Activated naive CD4-positive, alpha-beta T cell treated with anti-CD3 and anti-CD28 coated beads, Interleukin-2, amount 10 ng/mL, durations not matched to agents 7 days and 5 days (primary cell): ENCODE data around the gene RBM28.

Experiments
- CTCF ChIA-PET: fragments of 350-600 bp; sonication (Branson Sonifier 250); formaldehyde crosslinking; loops from one replicate; lab custom pipeline; 2021; ENCODE audit warnings: antibody characterized with exemption; lab: Charles Lee
- DNase-seq: peaks from one replicate; pipeline ENCODE4 v3.0.0-alpha.2; 2020
- H3K27ac Mint-ChIP-seq: one replicate; pipeline ENCODE4 v1.8.0; 2021; ENCODE audit warnings: mild to moderate bottlenecking, moderate library complexity, mixed read lengths
- H3K27me3 Mint-ChIP-seq: one replicate; pipeline ENCODE4 v1.8.0; 2021; ENCODE audit warnings: mild to moderate bottlenecking, mixed read lengths
- H3K36me3 Mint-ChIP-seq: one replicate; pipeline ENCODE4 v1.8.0; 2021; ENCODE audit warnings: mixed read lengths
- H3K4me1 Mint-ChIP-seq: one replicate; pipeline ENCODE4 v1.8.0; 2021; ENCODE audit warnings: mixed read lengths
- H3K4me3 Mint-ChIP-seq: one replicate; pipeline ENCODE4 v1.8.0; 2021; ENCODE audit warnings: mild to moderate bottlenecking, moderate library complexity, mixed read lengths
- H3K9me3 Mint-ChIP-seq: one replicate; pipeline ENCODE4 v1.8.0; 2021; ENCODE audit warnings: mixed read lengths

RBM28 gene

GRCh38 chr7:128383776-128384175 is 40.1 kb upstream of the RBM28 start:
- no peak overlapping the region for H3K4me3 Mint-ChIP-seq
- H3K27me3 Mint-ChIP-seq, result peaks cover 40% of the 10 kb centered on the region
- CTCF ChIA-PET, result interaction anchor here (0.8 to 3.8 kb wide), 6 partner anchors 8 to 48 kb away, joined by 3 to 25 read pairs (median 6); no protein-coding TSS in a partner anchor
- no peak for DNase-seq
- no peaks in the 10 kb centered on the region for H3K4me1 Mint-ChIP-seq
- no peaks in the 10 kb centered on the region for H3K9me3 Mint-ChIP-seq
- no peaks in the 10 kb centered on the region for H3K36me3 Mint-ChIP-seq
- no peak overlapping the region for H3K27ac Mint-ChIP-seq

DNA sequence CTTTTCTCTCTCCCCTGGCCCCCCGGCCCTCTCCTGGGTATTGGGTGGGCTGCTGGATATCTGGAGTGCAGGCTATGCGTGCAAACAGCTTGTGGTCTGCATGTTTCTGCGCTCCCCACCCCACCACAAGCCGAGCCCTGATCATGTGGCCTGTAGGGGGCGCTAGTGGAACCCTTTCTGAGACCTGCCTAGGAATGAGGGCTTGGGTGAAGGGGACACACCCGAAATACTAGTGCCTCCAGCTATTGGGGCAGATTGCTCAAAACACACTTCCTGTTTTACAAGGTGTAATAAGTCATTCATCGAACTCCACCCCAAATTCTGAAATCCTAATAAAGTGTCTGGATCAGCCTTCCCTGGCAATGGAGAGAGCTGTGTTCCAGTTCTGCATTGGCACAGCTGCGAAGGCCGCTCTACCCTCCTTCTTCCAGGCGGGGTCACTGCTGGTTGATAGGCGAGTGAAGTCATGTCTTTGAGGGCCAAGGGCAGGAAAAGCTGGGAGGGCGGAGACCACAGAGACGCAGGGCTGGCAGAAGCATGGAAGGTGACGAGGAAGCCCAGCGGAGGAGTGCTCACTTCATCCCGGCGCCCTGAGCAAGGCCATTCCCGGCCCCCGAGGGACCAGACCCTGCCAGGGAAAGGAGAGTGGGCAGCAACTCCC is 37.6 kb upstream of the RBM28 start:
- Mint-ChIP-seq H3K27me3 (peaks cover 22% of the 10 kb centered on the region), H3K27ac (no peak overlapping the region), H3K9me3 (no peaks in the 10 kb centered on the region), H3K4me1 (no peaks in the 10 kb centered on the region), H3K36me3 (no peaks in the 10 kb centered on the region), H3K4me3 (no peak overlapping the region)
- CTCF ChIA-PET, result interaction anchor here (0.8 to 7.1 kb wide), 16 partner anchors 8 to 383 kb away, joined by 3 to 48 read pairs (median 4); partner anchors contain the start of gene RBM28
- peak; percentile 54 for DNase-seq

GRCh38 chr7:128380483-128381106 is 36.9 kb upstream of the RBM28 start:
- Mint-ChIP-seq H3K27me3 (peaks cover 22% of the 10 kb centered on the region), H3K36me3 (no peaks in the 10 kb centered on the region), H3K4me3 (no peak overlapping the region), H3K27ac (no peak overlapping the region), H3K9me3 (no peaks in the 10 kb centered on the region), H3K4me1 (no peaks in the 10 kb centered on the region)
- CTCF ChIA-PET, result interaction anchor here (0.6 to 7.1 kb wide), 14 partner anchors 8 to 382 kb away, joined by 3 to 48 read pairs (median 4); no protein-coding TSS in a partner anchor
- no peak for DNase-seq

DNA sequence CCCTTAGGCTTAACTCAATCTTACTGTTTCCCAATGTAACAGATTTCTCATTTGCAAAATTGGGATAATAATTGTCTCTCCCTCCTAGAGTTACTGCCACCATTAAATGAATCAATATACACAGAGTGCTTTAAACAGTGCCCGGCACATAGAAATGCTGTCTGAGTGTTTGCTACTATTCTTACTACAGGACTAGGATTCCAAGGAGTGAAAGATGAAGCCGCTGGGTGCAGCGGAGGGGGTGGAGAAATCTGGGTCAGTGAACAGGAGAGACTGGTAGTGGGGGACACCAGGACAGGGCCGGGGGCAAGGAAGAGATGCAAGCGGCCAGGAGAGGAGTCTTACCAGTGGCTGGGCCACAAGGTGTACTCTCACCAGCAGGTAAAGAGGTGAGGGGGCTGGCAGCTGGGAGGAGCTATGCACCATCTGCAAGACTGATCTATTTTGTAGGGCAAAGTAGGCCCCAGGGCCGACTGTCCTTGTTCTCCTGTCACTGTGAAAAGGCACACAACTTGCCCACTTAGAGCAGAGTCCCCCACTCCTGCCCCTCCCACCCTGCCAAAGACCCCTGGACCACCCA is 36.3 kb upstream of the RBM28 start:
- no peaks in the 10 kb centered on the region for H3K36me3 Mint-ChIP-seq
- H3K27me3 Mint-ChIP-seq, result peaks cover 22% of the 10 kb centered on the region
- CTCF ChIA-PET, result interaction anchor here (0.6 to 7.1 kb wide), 8 partner anchors 7 to 86 kb away, joined by 3 to 48 read pairs (median 5); no protein-coding TSS in a partner anchor
- H3K4me1 Mint-ChIP-seq, result no peaks in the 10 kb centered on the region
- H3K27ac Mint-ChIP-seq, result no peak overlapping the region
- H3K4me3 Mint-ChIP-seq, result no peak overlapping the region
- H3K9me3 Mint-ChIP-seq, result no peaks in the 10 kb centered on the region
- no peak for DNase-seq

DNA sequence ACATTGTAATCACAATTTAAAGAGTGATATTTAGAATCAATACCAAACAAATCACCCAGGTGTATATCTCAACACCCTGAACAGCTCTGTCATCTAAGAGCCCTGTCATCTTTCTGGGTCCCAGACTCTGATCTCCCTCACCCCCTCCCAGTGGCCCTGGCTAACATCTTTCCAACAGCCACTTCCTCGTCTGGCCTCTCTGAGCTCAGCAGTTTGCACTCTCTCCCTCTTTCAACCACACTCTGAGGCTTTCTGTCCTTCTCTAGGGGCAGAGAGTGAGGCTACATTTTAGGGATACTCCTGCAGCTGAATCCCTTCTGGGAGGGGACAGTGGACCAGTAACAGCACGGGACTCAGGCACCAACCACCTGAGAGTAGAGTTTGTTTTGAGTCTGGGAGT is 34.9 kb upstream of the RBM28 start:
- Mint-ChIP-seq H3K36me3 (no peaks in the 10 kb centered on the region), H3K27ac (no peak overlapping the region), H3K27me3 (peaks cover 23% of the 10 kb centered on the region), H3K4me1 (no peaks in the 10 kb centered on the region), H3K9me3 (no peaks in the 10 kb centered on the region), H3K4me3 (no peak overlapping the region)
- CTCF ChIA-PET, result interaction anchor here (0.9 to 7.1 kb wide), 4 partner anchors 10 to 92 kb away, joined by 3 to 48 read pairs (median 4); no protein-coding TSS in a partner anchor
- DNase-seq, result no peak

- CTCF ChIA-PET, result interaction anchor here (0.6 to 7.1 kb wide), 5 partner anchors 8 to 85 kb away, joined by 3 to 48 read pairs (median 4); no protein-coding TSS in a partner anchor
- Mint-ChIP-seq H3K27me3 (peaks cover 24% of the 10 kb centered on the region), H3K4me3 (no peak overlapping the region), H3K9me3 (no peaks in the 10 kb centered on the region), H3K27ac (no peak overlapping the region), H3K4me1 (no peaks in the 10 kb centered on the region), H3K36me3 (no peaks in the 10 kb centered on the region)
- DNase-seq, result no peak
These were observed 32.4 kb upstream of the RBM28 start for GRCh38 chr7:128376077-128376476.

GRCh38 chr7:128374041-128374440 is 30.3 kb upstream of the RBM28 start:
- no peak overlapping the region for H3K27ac Mint-ChIP-seq
- H3K9me3 Mint-ChIP-seq, result no peaks in the 10 kb centered on the region
- CTCF ChIA-PET, result interaction anchor here (1.2 to 3.7 kb wide), 4 partner anchors 8 to 24 kb away, joined by 3 to 25 read pairs (median 14); no protein-coding TSS in a partner anchor
- H3K4me1 Mint-ChIP-seq, result no peaks in the 10 kb centered on the region
- no peak for DNase-seq
- H3K36me3 Mint-ChIP-seq, result no peaks in the 10 kb centered on the region
- no peak overlapping the region for H3K4me3 Mint-ChIP-seq
- H3K27me3 Mint-ChIP-seq, result peaks cover 21% of the 10 kb centered on the region

- Mint-ChIP-seq H3K27me3 (peaks cover 17% of the 10 kb centered on the region), H3K9me3 (no peaks in the 10 kb centered on the region), H3K27ac (no peak overlapping the region), H3K4me1 (no peaks in the 10 kb centered on the region), H3K4me3 (no peak overlapping the region), H3K36me3 (no peaks in the 10 kb centered on the region)
- no peak for DNase-seq
- CTCF ChIA-PET, result interaction anchor here (0.9 to 3.7 kb wide), 7 partner anchors 8 to 55 kb away, joined by 3 to 25 read pairs (median 5); no protein-coding TSS in a partner anchor
These were observed 29.9 kb upstream of the RBM28 start for GRCh38 chr7:128373606-128374005.

- no peak overlapping the region for H3K27ac Mint-ChIP-seq
- H3K4me1 Mint-ChIP-seq, result no peaks in the 10 kb centered on the region
- no peaks in the 10 kb centered on the region for H3K36me3 Mint-ChIP-seq
- no peak overlapping the region for H3K4me3 Mint-ChIP-seq
- H3K27me3 Mint-ChIP-seq, result peaks cover 34% of the 10 kb centered on the region
- no peaks in the 10 kb centered on the region for H3K9me3 Mint-ChIP-seq
- CTCF ChIA-PET, result interaction anchor here (1.4 to 3.7 kb wide), 2 partner anchors 16 to 23 kb away, joined by 3 to 24 read pairs; no protein-coding TSS in a partner anchor
- DNase-seq, result no peak
These were observed 26.8 kb upstream of the RBM28 start for GRCh38 chr7:128370491-128370890.

- Mint-ChIP-seq H3K4me3 (no peak overlapping the region), H3K27ac (no peak overlapping the region), H3K36me3 (no peaks in the 10 kb centered on the region), H3K9me3 (no peaks in the 10 kb centered on the region), H3K4me1 (peaks cover 10% of the 10 kb centered on the region), H3K27me3 (peaks cover 61% of the 10 kb centered on the region)
- no peak for DNase-seq
- CTCF ChIA-PET, result interaction anchor here (0.9 to 1.1 kb wide), 2 partner anchors 9 to 21 kb away, joined by 3 read pairs; no protein-coding TSS in a partner anchor
These were observed 23.3 kb upstream of the RBM28 start for GRCh38 chr7:128366986-128367385.

DNA sequence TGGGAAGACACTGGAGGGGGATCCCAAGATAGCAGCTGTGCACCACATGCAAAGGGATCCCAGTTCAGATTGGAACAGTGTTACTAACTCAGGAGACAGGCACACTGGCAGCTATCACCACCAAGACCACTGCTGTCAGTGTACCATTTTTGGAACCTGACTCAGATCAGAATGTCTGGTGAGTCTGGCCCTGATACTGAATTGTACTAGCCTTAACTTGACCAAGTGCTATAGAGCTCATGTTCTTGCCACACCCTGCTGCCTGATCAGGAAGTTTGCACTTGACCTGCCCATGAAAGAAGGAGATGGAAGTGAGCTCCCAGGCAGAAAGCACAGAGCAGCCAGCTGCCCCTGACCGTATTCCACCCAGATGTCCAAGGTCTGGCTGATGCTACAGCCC is 22.6 kb upstream of the RBM28 start:
- Mint-ChIP-seq H3K4me3 (no peak overlapping the region), H3K27ac (no peak overlapping the region), H3K9me3 (no peaks in the 10 kb centered on the region), H3K36me3 (no peaks in the 10 kb centered on the region), H3K4me1 (peaks cover 14% of the 10 kb centered on the region), H3K27me3 (peaks cover 64% of the 10 kb centered on the region)
- CTCF ChIA-PET, result interaction anchor here (0.9 to 1.1 kb wide), 4 partner anchors 15 to 58 kb away, joined by 3 to 4 read pairs (median 3); no protein-coding TSS in a partner anchor
- DNase-seq, result no peak

DNA sequence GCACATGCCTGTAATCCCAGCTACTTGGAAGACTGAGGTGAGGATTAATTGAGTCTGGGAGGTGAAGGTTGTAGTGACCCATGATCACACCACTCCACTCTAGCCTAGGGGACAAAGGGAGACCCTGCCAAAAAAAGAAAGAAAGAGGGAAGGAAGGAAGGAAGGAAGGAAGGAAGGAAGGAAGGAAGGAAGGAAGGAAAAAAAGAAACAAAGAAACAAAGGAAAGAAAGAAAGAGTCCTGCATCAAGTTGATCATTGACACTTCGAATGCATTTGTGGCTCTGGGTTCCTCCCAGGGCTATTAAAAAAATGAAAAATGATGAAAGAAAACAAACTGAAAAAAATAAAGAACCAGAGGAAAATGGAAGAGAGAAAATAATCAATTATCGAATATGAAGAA is 21.7 kb upstream of the RBM28 start:
- CTCF ChIA-PET, result interaction anchor here (1.0 to 1.1 kb wide), 2 partner anchors 16 to 18 kb away, joined by 3 to 4 read pairs; no protein-coding TSS in a partner anchor
- H3K9me3 Mint-ChIP-seq, result no peaks in the 10 kb centered on the region
- H3K27me3 Mint-ChIP-seq, result peaks cover 70% of the 10 kb centered on the region
- H3K4me3 Mint-ChIP-seq, result no peak overlapping the region
- no peaks in the 10 kb centered on the region for H3K36me3 Mint-ChIP-seq
- DNase-seq, result no peak
- peaks cover 21% of the 10 kb centered on the region for H3K4me1 Mint-ChIP-seq
- no peak overlapping the region for H3K27ac Mint-ChIP-seq

DNA sequence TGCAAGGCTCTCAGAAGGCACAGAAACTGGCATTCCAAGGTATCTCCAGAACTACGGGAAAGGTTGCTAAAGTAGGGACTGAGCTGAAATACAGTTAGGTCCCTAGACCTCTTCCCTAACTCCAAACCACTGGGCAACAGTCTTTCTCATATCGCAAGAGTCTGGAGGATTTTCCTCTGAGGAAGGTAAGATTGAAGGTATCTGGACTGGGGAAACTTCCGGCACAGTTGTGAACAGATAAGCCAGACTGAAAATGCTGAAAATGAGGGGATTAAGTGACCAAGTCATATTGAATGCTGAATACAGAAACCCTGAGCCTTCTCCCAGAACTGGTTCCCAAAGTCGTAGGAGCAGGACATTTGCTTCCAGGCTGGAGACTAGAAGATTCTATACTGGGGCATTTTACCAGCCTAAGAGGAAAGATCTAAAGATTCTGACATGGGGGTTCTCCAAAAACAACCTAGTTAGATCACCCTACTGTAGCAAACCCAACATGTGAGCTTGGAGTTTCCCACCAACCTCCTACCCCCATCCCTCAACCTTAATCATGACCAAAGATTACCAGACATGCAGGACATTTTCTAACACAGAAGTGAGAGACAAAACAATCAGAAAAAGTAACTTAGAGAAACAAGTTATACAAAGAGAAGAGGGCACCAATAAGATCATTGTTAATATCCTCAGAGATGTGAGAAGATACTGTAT is 20.6 kb upstream of the RBM28 start:
- Mint-ChIP-seq H3K36me3 (no peaks in the 10 kb centered on the region), H3K27me3 (peaks cover 81% of the 10 kb centered on the region), H3K4me3 (no peak overlapping the region), H3K4me1 (peaks cover 21% of the 10 kb centered on the region), H3K27ac (no peak overlapping the region), H3K9me3 (no peaks in the 10 kb centered on the region)
- no peak for DNase-seq
- CTCF ChIA-PET, result no interaction called here
